Measurements from ENCODE around the gene DSEL.

Gene DSEL

DNA sequence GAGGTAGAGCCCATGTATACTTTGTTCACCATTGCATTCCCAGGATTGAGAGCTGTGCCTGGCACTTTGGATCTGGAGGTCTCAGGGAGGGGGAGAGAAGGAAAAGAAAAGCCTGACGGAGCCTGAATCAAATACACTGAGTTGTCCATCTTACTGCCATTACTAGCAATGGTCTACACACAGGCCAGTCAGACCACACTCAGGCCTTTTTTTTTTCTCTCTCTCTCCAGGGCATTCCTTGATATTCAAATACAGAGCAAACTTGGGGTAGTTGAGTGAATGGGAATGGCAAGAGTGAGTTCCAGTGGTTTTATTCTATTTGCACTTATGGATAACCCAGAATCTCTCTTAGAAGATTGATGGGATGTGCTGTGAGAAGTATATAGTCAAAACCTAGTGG, 11.8 kb downstream of the DSEL start:
- DNase-seq (ENCODE audit: low read depth in 2 of 2, low spot score in 1 of 2) = no peak

DNA sequence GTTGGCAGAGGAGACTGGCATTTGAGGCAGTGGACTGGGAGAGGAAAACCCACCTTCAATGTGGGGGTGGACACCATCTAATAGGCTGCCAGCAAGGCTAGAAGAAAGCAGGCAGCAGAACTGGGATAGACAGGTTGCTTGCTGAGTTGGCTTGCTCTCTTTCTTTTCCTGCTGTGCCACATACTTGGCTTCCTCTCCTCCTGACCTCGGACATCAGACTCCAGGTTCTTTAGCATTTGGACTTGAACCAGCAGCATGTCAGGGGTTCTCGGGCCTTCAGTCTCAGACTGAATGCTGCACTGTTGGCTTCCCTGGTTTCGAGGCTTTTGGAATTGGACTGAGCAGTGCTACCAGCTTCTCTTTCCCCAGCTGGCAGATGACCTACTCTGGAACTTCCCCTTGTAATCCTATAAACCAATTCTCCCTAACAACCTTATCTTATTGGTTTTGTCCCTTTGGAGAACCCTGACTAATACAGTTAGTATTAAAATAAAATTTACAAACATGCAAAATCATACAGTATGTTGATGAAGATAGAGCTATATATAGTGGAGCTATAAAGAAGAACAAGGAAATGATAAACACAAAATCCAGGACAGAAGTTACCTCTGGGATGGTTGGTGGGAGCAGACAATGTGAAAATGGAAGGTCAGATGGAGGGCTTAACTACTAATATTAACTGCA, 15.9 kb downstream of the DSEL start:
- DNase-seq (ENCODE audit: low read depth in 2 of 2, low spot score in 1 of 2) = no peak

DNA sequence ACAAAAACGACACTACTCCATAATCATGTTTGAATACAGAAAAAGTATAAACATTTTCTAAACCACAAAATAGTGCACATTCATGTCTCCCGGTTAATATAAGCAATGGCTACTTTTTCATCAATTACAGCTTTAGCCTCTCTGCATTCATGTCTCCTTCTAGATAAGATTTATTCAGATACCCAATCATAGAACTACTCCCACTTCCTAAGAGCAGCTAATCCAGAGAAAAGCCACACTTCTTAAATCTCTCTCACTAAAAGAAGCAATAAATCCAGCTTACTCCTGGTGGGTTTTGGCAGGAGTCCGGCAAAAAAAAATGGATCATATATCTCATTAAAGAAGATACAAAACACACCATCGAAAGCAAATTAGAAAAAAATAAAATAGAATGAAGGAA, 20.1 kb downstream of the DSEL start:
- no peak for DNase-seq (ENCODE audit: low read depth in 2 of 2, low spot score in 1 of 2)

DNA sequence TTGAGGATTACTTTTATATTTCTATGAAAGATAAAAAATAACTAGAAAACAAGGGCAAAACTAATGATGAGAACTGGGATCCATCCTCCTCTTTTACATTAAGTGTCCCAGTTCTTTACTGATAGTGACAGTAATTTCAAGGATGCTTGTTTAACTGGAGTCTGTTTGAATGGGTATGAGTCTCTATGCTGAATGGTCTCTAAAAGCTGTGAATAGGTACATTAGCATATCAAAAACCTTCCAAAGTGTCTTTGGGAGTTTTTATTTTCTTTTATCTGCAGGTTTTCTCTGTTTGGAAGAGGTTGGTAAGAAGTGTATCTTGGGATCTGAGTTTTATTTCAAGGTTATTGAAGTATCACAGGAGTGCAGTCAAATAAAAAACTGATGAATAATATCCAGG, 30.0 kb downstream of the DSEL start:
- DNase-seq (ENCODE audit: low read depth in 2 of 2, low spot score in 1 of 2) = no peak

DNA sequence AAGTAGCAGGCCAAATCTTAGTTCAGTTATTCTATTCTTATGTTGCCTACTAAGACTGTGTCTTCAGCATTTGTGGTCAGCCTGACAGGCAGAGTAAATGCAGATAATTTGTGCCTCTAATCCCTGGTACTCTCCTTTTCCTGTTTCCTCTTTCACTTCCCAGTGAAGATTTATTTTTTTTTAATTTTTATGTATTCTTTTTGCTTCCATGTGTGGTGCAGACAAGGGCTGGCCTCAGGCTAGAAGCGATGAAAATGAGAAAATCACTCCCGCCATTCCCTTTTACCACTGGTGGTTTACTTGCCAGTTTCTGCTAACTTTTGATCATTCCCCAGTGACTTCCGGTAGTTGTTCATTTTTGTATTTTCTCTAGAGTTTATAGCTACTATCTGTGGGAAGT, 30.9 kb downstream of the DSEL start:
- no peak for DNase-seq (ENCODE audit: low read depth in 2 of 2, low spot score in 1 of 2)

DNA sequence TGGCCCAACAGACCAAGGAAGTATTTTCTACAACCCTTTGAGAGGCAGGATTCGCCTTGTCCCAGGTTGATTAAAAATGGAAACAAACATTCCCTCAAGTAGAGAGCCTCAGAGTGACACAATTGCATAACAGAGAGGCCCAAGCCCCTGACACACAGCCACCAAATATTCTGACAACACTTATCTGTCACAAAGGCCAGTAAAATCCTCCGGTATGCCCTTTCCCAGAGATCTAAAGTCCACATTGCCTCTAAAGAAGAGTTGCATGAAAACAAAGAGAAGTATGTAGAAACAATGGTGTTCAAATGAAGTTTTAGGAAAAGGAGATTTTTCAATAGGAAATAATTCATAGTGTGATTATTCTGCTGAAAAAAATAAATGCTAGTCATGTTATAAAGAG, 32.1 kb downstream of the DSEL start:
- no peak for DNase-seq (ENCODE audit: low read depth in 2 of 2, low spot score in 1 of 2)

DNA sequence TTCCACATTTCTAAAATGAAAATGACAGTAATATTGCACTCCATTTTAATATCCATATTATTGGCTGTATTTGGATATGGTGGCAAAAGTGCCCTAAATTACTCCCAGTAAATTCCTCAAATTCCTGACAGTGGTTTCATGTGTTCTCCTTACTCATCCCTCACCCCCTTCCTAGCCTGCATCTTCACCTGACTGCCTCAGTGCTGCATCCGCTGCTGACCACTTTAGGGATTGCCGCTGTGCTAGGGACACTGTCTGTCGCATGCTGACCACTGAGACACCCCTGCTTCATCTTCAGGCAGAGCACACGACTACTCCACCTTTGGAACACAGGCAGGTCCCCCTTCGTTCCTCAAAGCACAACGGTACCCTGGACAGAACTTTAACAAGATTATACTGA, 32.6 kb downstream of the DSEL start:
- DNase-seq (ENCODE audit: low read depth in 2 of 2, low spot score in 1 of 2) = no peak

DNA sequence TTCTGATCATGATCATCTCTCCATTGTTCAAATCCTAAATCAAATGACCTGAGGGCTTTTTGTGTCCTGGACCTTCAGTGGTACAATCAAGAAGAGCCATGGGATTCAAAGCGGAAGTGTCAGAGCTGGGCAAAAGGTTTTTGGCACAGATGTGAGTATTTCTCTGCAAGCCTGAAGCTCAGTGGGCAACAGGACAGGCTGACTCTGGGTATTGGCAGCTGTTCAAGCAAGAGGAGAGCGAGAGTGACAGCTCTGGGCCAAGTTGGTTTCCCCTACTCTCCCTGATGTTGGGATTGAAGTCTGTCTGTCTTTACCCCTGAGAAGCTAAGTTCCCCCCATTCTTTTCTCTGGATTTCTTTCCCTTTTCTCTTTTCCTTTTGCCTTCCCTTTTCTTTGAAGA, 33.3 kb downstream of the DSEL start:
- no peak for DNase-seq (ENCODE audit: low read depth in 2 of 2, low spot score in 1 of 2)

DNA sequence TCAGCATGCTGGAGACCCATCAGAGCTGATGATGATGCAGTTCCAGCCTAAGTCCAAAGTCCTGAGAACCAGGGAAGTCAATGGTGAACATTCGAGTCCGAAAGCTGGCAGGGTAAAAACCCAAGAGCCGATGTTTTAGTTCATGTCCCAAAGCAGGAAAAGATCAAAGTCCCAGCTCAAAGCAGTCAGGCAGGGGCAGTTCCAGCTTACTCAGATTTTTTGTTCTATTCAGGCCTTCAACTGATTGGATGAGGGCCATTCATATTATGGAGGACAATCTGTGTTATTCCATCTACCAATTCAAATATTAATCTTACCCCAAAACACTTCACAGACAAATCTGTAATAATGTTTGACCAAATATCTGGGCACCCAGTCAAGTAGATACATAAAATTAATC, 38.3 kb downstream of the DSEL start:
- no peak for DNase-seq (ENCODE audit: low read depth in 2 of 2, low spot score in 1 of 2)

DNA sequence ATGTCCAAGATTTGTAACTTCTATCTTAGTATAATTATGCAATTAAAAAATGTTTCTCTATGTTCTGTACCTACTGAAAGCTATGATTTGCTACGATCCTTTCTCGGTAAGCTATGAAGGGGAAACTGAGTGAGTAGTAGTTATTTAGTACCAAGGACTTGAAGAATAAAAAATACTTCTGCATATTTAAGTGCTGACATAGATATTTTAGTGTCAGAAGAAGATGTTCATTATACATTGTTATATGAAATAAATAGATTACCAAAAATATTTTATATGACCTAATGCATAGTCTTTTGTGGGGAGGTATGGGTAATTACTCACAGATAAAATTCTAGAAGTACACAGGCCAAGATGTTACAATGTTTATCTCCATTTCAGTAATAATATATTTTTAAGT, 39.0 kb downstream of the DSEL start:
- DNase-seq (ENCODE audit: low read depth in 2 of 2, low spot score in 1 of 2) = no peak

DNA sequence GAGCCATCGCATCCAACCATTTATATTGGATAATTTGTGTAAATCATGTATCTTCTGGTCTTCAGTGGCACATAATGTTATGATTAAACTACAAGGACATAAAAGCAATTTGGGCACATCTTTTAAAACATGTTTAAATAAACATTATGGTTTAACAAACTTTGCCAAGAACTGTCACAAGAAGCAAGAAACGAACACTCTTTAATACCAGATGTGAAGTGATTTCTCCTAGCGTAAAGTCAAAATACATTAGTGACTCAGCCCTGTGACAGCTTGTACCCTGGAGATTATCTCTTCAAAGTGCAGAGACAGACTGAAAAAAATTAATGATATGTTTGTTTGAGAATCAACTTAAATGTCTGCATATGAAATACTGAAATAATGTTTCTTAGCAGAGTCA, 39.9 kb downstream of the DSEL start:
- no peak for DNase-seq (ENCODE audit: low read depth in 2 of 2, low spot score in 1 of 2)

DNA sequence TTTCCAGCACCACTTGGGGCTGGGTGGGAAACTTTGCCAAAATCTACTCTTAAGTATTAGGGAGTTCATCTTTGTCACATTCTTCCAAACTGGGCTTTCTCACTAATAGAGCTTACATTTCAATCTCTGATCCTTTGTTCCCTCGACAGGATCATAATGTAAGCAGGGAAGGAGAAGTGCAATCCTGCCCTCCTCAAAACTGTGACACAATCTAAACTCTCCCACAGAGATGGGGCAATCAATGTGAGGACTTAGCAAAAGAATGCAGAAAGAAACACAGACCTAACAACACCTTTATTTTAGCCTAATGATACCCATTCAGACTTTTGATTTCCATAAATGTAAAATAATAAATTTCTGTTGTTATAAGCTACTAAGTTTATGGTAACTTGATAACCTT, 40.8 kb downstream of the DSEL start:
- DNase-seq (ENCODE audit: low read depth in 2 of 2, low spot score in 1 of 2) = no peak

DNA sequence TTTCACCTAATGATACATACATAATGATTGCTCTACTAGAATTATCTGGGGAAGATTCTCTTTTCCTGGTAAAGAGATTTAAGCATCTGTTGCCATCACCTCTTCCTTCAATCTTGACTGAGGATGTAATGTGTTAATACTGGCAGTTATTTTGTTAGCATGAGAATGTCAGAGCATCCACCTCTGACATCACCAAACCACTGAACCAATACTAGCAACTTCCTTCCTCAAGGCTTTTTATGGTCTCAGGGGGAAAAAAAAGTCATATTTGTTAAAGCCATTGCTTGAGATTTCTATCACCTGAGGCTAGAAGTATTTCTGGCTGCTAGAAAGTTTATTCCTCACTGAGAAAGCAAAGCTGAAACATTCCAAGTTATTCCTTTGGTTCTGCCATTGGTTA, 48.5 kb downstream of the DSEL start:
- no peak for DNase-seq (ENCODE audit: low read depth in 2 of 2, low spot score in 1 of 2)

DNA sequence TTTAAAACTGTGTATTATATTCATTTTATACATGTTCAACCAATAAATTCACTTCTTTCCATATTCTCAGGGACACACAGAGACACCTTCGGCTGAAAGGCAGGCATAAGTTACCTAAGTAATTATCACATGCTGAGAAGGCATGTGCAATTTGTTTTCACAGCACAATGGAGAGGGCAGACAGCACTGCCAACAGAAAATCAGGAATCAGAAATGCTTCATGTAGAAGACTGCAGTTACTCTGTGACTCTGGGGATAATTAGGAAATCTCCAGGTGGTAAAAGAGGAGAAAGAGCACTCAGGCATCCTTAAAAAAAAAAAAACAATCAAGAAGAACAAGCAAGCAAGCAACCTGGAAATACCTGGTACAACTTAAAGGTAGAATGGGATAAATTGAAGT, 49.3 kb downstream of the DSEL start:
- no peak for DNase-seq (ENCODE audit: low read depth in 2 of 2, low spot score in 1 of 2)

DNA sequence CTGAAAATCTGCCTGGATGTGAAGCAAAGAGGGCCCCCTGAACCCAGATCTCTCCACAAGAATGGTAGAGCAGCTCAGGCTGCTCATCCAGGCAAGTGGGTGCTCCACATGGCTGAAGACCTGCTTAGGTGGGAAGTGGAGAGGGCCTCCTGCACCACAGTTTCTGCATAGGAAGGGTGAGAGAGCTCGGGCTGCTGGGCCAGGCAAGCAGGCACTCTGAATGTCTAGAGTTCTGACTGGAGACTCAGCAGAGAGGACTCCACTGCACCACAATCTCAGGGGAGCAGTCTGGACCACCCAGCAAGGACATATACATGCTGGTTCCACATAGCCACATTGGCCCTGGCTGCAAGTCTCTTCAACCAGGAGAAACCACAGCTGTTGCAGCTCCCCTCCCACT, 52.0 kb downstream of the DSEL start:
- no peak for DNase-seq (ENCODE audit: low read depth in 2 of 2, low spot score in 1 of 2)

DNA sequence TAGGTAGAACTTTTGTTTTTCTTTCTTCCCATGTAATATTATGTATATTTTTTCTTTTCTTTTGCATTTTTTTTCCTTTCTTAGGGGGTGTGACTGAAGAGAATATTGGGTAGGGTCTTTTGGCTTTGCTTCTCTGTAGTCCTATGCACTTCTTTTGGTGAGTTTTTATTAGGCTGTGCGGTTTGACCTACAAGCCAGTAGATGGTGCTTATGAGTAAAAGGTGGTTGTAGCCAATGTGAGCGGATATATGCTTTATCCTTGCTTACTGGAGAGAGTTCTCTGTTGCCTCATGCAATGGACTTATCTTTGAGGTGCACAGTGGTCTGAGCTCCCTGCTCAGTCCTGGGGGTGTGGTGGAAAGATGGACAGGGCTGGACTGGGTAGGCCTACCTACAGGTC, 52.7 kb downstream of the DSEL start:
- no peak for DNase-seq (ENCODE audit: low read depth in 2 of 2, low spot score in 1 of 2)

DNA sequence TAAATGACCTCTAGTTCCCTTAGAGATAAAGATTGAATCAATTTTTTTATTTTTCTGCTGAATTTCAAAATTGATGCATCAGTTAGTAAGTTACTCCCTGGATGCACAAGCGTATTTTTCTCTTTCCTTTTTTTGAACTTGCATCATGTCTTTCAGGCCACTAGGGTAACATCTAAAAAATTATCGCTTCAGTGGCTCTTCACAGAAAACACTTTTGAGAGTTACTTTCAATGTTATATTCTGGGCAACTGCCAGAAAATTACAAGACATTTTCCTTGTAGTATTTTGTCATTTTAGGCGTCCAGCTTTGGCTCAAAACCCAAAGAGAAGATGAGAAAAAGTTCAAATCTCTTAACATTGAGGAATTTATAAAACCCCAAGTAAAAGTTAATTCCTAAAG, 59.8 kb downstream of the DSEL start:
- no peak for DNase-seq (ENCODE audit: low read depth in 2 of 2, low spot score in 1 of 2)

Measured in stimulated activated CD8-positive, alpha-beta memory T cell treated with anti-CD3 and anti-CD28 coated beads, Interleukin-4, amount 100 ng/mL, for 4 hours (primary cell).